ENCODE results near the gene RIMBP2.

The RIMBP2 gene

GRCh38 chr12:130436741-130437501 lies 279.2 kb downstream of the RIMBP2 start:
- no peak for TF ChIP-seq CTCF (IDR thresholded peaks at IDR 0.05; ENCODE audit: low read depth, low read length, missing control alignments)
- H3K4me3 ChIP-seq (replicated peaks; ENCODE audit: low read depth, low read length), result no peak overlapping the region
- DNase-seq (ENCODE audit: extremely low read depth, low read depth), result no peak

- no peak overlapping the region for H3K4me3 ChIP-seq (replicated peaks; ENCODE audit: low read depth, low read length)
- DNase-seq (ENCODE audit: extremely low read depth, low read depth), result no peak
- no peak for TF ChIP-seq CTCF (IDR thresholded peaks at IDR 0.05; ENCODE audit: low read depth, low read length, missing control alignments)
Measured at GRCh38 chr12:130435826-130436225, 280.3 kb downstream of the RIMBP2 start.

DNA sequence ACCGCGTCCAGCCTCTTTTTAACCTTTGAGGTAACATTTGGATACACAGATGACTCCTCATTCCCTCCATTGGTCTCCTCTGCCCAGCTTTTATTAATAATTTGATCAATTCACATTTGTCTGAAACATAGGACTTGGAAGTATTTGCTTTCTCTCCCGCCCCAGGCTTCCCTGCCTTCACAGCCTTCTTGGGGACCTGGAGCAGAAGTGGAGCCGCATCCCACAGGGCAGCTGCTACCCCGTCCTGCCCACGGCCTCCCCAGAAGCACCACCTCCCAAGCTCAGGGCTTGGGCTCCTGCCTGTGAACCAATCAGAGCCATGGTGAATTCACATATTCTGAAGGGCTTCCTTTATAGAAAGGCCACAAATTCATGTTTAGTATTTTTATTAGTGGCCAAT lies 280.8 kb downstream of the RIMBP2 start:
- no peak for DNase-seq (ENCODE audit: extremely low read depth, low read depth)
- no peak for TF ChIP-seq CTCF (IDR thresholded peaks at IDR 0.05; ENCODE audit: low read depth, low read length, missing control alignments)
- H3K4me3 ChIP-seq (replicated peaks; ENCODE audit: low read depth, low read length), result no peak overlapping the region

DNA sequence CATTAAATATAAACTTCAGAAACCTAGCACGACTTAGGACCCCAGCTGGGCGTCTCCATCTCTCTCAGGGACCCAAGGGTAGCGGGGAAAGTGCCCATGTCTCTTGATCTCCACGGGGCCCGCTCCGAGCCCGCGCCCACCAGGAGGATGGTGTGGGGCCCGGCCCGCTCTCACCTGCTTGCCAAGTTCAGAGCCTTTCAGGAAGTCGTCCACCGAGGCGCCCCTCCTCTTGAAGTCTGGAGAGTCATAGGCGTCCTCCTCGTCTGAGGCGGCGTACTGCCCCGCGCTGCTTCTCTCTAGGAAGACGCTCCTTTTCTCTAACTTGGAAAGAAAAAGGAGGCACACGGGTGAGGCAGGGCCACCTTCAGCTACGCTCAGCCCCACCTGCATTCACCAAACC lies 281.5 kb downstream of the RIMBP2 start:
- TF ChIP-seq CTCF (IDR thresholded peaks at IDR 0.05; ENCODE audit: low read depth, low read length, missing control alignments), result no peak
- H3K4me3 ChIP-seq (replicated peaks; ENCODE audit: low read depth, low read length), result no peak overlapping the region
- DNase-seq (ENCODE audit: extremely low read depth, low read depth), result no peak

DNA sequence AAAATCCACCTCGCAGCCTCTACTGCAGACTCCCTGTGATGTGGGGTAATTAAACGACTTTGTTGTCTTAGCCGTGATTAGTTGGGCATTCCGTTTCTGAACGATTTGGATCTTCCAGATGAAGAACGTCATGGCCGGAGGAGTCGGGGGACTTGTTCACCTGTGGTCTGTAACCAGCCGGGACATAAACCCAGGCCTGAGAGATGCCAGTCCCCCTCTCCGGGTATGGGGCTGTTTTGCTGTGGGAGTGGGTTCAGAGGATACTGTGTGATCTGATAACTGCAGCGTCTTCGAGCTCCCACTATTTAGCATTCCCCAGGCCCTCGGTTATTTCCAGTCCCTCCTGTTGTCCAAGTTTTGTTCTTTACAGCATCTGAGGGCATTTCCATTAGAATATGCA lies 282.3 kb downstream of the RIMBP2 start:
- TF ChIP-seq CTCF (IDR thresholded peaks at IDR 0.05; ENCODE audit: low read depth, low read length, missing control alignments), result no peak
- H3K4me3 ChIP-seq (replicated peaks; ENCODE audit: low read depth, low read length), result no peak overlapping the region
- DNase-seq (ENCODE audit: extremely low read depth, low read depth), result no peak

GRCh38 chr12:130433411-130433810 lies 282.7 kb downstream of the RIMBP2 start:
- no peak for DNase-seq (ENCODE audit: extremely low read depth, low read depth)
- no peak overlapping the region for H3K4me3 ChIP-seq (replicated peaks; ENCODE audit: low read depth, low read length)
- TF ChIP-seq CTCF (IDR thresholded peaks at IDR 0.05; ENCODE audit: low read depth, low read length, missing control alignments), result no peak

DNA sequence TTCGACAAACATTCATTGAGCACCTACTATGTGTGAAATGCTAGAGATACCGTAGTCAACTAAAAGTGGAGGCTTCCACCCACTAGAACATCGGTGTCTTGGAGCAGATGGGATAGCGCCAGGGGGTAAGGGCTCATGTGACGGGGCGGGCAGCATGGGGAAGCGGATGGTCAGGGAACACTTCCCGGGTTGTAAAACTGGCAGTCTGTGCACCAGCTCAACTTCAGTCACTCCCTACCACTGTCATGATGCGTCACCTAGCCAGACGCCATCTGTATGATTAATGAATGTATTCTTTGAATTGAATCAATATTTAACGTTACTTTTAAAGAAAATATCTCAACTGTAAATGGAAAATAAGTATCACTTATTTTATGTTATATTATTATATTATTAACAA lies 284.9 kb downstream of the RIMBP2 start:
- DNase-seq (ENCODE audit: extremely low read depth, low read depth), result no peak
- H3K4me3 ChIP-seq (replicated peaks; ENCODE audit: low read depth, low read length), result no peak overlapping the region
- no peak for TF ChIP-seq CTCF (IDR thresholded peaks at IDR 0.05; ENCODE audit: low read depth, low read length, missing control alignments)

All from HFF-Myc (cell line).